Measurements from ENCODE around the gene SCLY.

The SCLY gene

DNA sequence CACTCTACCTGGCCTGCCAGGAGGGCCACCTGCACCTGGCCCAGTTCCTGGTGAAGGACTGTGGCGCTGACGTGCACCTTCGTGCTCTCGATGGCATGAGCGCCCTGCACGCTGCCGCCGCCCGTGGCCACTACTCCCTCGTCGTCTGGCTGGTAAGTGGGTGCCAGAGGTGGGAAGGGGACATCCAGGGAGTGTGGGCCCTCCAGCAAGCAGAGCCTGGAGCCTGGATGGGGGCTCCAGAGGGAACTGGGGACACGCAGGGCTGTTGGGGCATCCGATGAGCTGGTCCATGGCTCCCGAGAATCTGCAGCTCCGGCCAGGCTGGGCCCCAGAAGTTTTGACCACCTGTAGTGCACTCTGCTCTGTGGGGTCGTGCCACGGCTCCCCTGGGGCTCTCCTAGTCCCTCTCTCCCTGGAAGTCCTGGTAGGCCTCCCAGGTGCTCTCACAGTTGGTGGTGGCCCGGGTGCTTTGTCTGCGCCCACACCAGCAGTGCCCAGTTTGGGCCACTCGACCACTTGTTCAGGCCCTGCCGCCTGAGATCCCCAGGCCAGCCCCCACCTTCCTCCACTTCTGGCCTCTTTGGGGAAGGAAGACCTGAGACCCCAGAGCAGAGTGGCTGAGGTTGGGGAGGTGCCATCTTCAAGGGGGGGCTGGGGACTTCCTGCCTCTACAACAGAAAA, 44.0 kb downstream of the SCLY start:
- peak overlapping the region in 9 of 11 experiments; percentile 27 to 96 (median 92); a peak in 17 of 22 replicates for H3K4me2 ChIP-seq
- no peak overlapping the region for H3K4me3 ChIP-seq
- H3K9me3 ChIP-seq (replicated peaks in 1 of 11) = peaks cover 3 to 6% (median 5%) of the 10 kb centered on the region in 11 experiments; a peak in 21 of 22 replicates
- H3K27ac ChIP-seq = no peak overlapping the region
- H3K9ac ChIP-seq = peak overlapping the region in 2 of 11 experiments; percentile 19 to 23; a peak in 1 of 22 replicates
- peaks cover 0 to 18% (median 0%) of the 10 kb centered on the region in 11 experiments; a peak in 3 of 22 replicates for H4K20me1 ChIP-seq
- no peaks in the 10 kb centered on the region for H3K36me3 ChIP-seq
- TF ChIP-seq Cebpa-rat (IDR thresholded peaks at IDR 0.05) = no peak
- peaks cover 0 to 36% (median 0%) of the 10 kb centered on the region in 11 experiments; a peak in 5 of 22 replicates for H3K27me3 ChIP-seq
- peaks cover 54 to 99% (median 87%) of the 10 kb centered on the region in 10 experiments for H3K4me1 ChIP-seq

DNA sequence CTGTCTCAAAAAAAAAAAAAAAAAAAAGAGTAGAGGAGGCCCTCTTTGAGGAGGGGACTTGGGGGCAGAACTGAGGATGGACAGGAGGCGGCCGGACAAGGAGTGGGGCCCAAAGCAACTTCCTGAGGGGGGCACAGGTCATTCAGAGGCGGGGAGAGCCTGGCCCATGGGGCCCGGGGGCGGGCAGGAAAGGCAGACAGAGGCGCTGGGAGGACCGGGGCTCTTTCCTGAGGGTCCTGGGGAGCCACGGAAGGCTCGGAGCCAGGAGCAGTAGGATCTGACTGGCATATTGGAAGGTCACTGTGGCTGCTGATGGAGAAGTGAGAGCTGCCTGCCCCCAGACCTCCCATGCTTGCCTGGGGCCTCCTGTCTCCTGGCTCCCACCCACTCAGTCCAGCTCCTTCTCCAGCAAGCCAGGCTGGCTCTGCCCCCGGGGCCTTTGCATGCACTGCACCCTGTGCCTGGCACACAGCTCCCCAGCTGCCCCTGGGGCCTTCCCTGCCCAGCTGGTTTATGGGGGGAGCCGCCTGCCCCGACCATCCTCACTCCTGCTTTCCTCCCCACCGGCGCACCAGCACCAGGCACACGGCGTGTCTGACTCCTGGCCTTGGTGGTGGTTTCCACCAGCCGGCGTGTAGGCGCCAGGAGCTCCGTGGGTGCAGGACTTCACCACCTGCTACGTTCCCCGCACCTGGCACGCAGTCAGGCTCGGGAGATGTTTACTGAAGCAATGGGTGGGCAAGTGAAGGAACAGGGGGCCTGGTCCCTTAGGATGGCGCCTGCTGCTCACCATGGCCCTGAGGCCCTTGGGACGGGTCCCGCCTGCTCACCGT, 44.9 kb downstream of the SCLY start:
- Histone ChIP-seq H3K4me2 (peak overlapping the region; percentile 85 to 96 (median 92)), H3K27me3 (peaks cover 0 to 36% (median 0%) of the 10 kb centered on the region in 11 experiments; a peak in 5 of 22 replicates), H3K9me3 (replicated peaks in 1 of 11) (peaks cover 12 to 14% (median 13%) of the 10 kb centered on the region in 11 experiments), H4K20me1 (peaks cover 0 to 18% (median 0%) of the 10 kb centered on the region in 11 experiments; a peak in 2 of 22 replicates), H3K4me3 (peak overlapping the region in 2 of 10 experiments; percentile 51 to 55; a peak in 2 of 20 replicates), H3K36me3 (0 out of 22 replicates have a peak, but pooled peaks cover 0 to 5% (median 0%) of the 10 kb centered on the region in 11 experiments), H3K27ac (peak overlapping the region in 2 of 11 experiments; percentile 55 to 74; a peak in 2 of 22 replicates), H3K4me1 (peaks cover 46 to 90% (median 79%) of the 10 kb centered on the region in 10 experiments), H3K9ac (peak overlapping the region in 7 of 11 experiments; percentile 25 to 74 (median 63); a peak in 8 of 22 replicates)
- TF ChIP-seq Cebpa-rat (IDR thresholded peaks at IDR 0.05) = no peak

DNA sequence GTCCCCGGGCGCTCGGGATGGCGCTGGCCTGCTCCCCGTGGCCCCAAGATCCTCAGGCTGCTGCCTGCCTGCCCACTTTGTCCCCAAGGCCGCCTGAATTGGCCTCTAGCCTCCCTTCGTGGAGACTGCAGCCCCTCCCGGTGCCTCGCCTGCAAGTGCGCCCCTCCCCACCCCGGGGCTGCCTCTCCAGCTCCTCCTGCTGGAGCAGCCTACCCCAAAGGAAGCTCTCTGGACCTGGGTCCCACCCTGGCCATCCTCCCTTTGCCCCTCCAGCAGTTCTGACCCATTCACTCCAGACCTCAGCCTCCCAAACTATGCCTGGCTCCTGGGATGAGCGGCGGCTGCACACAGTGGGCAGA, 45.5 kb downstream of the SCLY start:
- Histone ChIP-seq H3K4me2 (peak overlapping the region; percentile 85 to 96 (median 92)), H3K4me1 (peaks cover 41 to 85% (median 73%) of the 10 kb centered on the region in 10 experiments), H3K36me3 (0 out of 22 replicates have a peak, but pooled peaks cover 0 to 5% (median 0%) of the 10 kb centered on the region in 11 experiments), H3K27ac (peak overlapping the region in 9 of 11 experiments; percentile 32 to 74 (median 64); a peak in 14 of 22 replicates), H3K27me3 (peaks cover 0 to 36% (median 0%) of the 10 kb centered on the region in 11 experiments; a peak in 5 of 22 replicates), H4K20me1 (peaks cover 0 to 18% (median 0%) of the 10 kb centered on the region in 11 experiments; a peak in 1 of 22 replicates), H3K4me3 (peak overlapping the region in 5 of 10 experiments; percentile 18 to 55 (median 26); a peak in 4 of 20 replicates), H3K9ac (peak overlapping the region in 10 of 11 experiments; percentile 25 to 74 (median 63); a peak in 19 of 22 replicates), H3K9me3 (replicated peaks in 1 of 11) (peaks cover 17 to 20% (median 19%) of the 10 kb centered on the region in 11 experiments)
- TF ChIP-seq Cebpa-rat (IDR thresholded peaks at IDR 0.05) = no peak

DNA sequence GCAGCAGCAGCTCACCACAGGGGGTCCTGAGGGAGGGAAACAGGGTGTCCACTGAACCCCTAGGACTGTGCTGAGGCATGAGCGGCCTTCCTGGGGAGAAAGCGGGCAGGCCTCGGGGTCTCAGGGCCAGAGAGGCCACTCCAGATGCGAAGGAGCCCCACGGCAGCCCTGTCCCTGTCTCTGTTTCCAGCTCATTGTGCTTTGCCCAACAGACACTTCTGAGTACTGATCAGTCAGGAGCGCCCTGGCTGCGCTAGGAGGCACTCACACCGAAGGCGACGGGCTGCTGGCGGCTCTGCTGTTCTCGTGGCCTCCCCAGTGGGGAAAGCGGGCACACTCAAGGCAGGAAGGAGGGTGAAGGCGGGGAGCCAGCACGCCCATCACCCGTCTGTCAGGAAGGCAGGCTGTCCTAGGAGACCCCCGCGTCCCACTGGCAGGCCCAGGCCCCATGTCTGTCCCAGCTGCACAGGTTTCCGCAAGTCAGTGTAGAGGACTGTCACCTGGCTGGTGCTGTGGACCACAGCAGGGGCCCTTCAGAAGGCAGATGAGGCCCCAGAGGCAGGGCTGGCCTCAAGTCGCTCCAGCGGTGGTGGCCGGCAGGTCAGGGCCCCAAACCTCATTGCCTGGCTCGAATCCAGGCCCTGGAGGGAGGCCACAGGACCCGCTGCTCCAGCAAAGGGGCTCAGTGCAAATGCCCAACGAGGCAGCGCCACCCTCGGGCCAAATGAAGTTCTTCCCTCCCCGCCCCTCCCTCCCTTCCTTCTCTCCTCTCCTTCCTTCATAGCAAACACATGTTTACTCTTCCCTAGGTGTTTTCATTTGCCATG, 46.1 kb downstream of the SCLY start:
- Histone ChIP-seq H3K27ac (peak overlapping the region in 9 of 11 experiments; percentile 32 to 74 (median 64); a peak in 17 of 22 replicates), H4K20me1 (peaks cover 0 to 13% (median 0%) of the 10 kb centered on the region in 11 experiments; a peak in 1 of 22 replicates), H3K4me2 (peak overlapping the region; percentile 85 to 96 (median 92)), H3K4me3 (peak overlapping the region in 9 of 10 experiments; percentile 18 to 55 (median 26); a peak in 11 of 20 replicates), H3K9ac (peak overlapping the region in 10 of 11 experiments; percentile 25 to 74 (median 63); a peak in 21 of 22 replicates), H3K4me1 (peaks cover 41 to 79% (median 68%) of the 10 kb centered on the region in 10 experiments), H3K9me3 (replicated peaks in 1 of 11) (peaks cover 23 to 26% (median 25%) of the 10 kb centered on the region in 11 experiments), H3K27me3 (peaks cover 0 to 36% (median 0%) of the 10 kb centered on the region in 11 experiments; a peak in 5 of 22 replicates), H3K36me3 (0 out of 22 replicates have a peak, but pooled peaks cover 0 to 5% (median 0%) of the 10 kb centered on the region in 11 experiments)
- no peak for TF ChIP-seq Cebpa-rat (IDR thresholded peaks at IDR 0.05)

DNA sequence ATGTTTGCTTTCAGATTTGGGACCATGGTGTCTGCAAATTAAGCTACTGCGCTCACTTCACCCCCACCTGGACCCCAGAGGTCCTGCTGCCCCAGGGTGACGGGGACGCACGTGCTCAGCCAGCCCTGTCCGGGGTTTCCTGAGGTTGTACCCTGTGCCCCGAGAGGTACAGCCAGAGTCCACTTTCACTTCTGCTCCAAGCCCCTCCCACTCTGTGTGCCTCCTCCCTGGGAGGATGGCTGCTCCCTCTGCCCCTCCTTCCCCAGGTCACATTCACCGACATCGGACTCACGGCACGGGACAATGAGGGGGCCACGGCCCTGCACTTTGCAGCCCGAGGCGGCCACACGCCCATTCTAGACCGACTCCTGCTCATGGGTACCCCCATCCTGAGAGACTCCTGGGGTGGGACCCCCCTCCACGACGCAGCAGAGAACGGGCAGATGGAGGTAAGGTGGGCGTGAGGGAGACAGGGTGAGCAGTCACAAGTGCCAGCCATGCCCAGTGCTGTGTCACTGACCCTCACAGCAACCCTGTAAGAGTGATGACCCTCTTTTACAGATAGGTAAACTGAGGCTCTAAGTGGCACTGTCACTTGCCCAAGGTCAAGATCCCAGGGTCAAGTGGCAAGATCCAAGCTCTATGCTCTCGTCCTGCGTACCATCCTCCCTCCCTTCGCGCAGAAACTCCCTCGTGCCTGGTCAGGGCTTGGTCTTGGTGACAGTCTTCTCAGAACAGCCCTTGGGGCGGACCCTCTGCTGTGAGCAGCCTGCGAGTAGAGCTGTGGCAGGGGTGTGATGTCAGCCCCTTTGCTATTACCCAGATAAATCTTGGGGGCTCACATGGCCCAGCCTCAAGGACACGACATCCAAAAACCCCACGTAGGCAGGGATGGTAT, 47.0 kb downstream of the SCLY start:
- peak overlapping the region in 7 of 11 experiments; percentile 56 to 74 (median 67); a peak in 12 of 22 replicates for H3K9ac ChIP-seq
- peaks cover 41 to 70% (median 60%) of the 10 kb centered on the region in 10 experiments for H3K4me1 ChIP-seq
- peak overlapping the region; percentile 85 to 96 (median 92) for H3K4me2 ChIP-seq
- 0 out of 22 replicates have a peak, but pooled peaks cover 0 to 5% (median 0%) of the 10 kb centered on the region in 11 experiments for H3K36me3 ChIP-seq
- H3K4me3 ChIP-seq = peak overlapping the region in 8 of 10 experiments; percentile 0 to 55 (median 26); a peak in 8 of 20 replicates
- H3K9me3 ChIP-seq (replicated peaks in 1 of 11) = peaks cover 25 to 34% (median 31%) of the 10 kb centered on the region in 11 experiments
- TF ChIP-seq Cebpa-rat (IDR thresholded peaks at IDR 0.05) = no peak
- peak overlapping the region in 7 of 11 experiments; percentile 21 to 74 (median 66); a peak in 9 of 22 replicates for H3K27ac ChIP-seq
- H3K27me3 ChIP-seq = peaks cover 0 to 36% (median 0%) of the 10 kb centered on the region in 11 experiments; a peak in 5 of 22 replicates
- H4K20me1 ChIP-seq = peaks cover 0 to 5% (median 0%) of the 10 kb centered on the region in 11 experiments; a peak in 1 of 22 replicates

DNA sequence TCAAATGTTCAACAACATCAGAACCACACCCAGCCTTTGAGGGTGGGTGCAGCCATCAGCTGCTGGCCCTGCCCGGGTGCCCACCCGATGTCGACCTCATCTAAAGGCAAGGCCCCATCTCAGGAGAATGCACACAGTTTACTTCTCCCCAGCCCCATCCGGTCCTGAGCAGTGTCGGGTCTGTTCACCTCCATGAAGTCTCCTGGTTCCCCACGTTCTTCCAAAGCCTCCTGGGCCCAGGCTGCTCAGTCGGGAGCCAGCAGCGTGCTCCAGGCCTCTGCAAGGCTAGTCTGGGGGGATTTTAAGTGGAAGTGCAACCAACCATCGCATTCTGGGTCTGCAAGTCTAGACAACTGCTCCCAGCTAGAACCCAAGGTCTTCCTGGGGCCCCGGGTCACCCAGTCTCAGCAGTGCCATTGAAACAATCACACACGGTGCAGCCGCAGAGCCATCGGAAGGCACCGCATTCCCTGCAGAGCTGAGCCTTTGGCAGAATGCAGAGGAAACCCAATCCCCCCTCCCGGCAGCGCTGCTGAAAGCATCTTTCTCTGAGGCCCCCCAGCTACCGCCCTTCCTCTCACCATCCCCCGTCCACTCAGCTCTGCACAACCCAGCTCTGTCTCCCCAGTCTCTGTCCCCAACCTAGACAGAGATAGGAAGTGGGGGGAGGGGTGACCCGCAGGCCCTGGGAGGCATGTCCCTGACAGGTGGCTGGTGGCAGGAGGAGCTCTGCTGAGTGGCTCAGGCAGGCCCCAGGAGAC, 47.8 kb downstream of the SCLY start:
- Histone ChIP-seq H3K9me3 (replicated peaks in 1 of 11) (peaks cover 25 to 41% (median 36%) of the 10 kb centered on the region in 11 experiments), H3K4me2 (peak overlapping the region; percentile 85 to 96 (median 92)), H3K27ac (peak overlapping the region in 4 of 11 experiments; percentile 11 to 74 (median 29); a peak in 4 of 22 replicates), H3K4me3 (peak overlapping the region in 5 of 10 experiments; percentile 0 to 51 (median 11); a peak in 4 of 20 replicates), H3K4me1 (peaks cover 41 to 67% (median 56%) of the 10 kb centered on the region in 10 experiments), H3K9ac (peak overlapping the region in 5 of 11 experiments; percentile 9 to 48 (median 36); a peak in 6 of 22 replicates), H4K20me1 (peaks cover 0 to 5% (median 0%) of the 10 kb centered on the region in 11 experiments; a peak in 1 of 22 replicates), H3K27me3 (peaks cover 0 to 36% (median 0%) of the 10 kb centered on the region in 11 experiments; a peak in 5 of 22 replicates), H3K36me3 (0 out of 22 replicates have a peak, but pooled peaks cover 0 to 5% (median 0%) of the 10 kb centered on the region in 11 experiments)
- no peak for TF ChIP-seq Cebpa-rat (IDR thresholded peaks at IDR 0.05)

Data from BLaER1 treated with 17β-estradiol and CSF1 and Interleukin-3, amounts not matched to agents 10 nM and 100 nM (cell line).